C4-2B (cell line): ENCODE results near the gene EPN3.

Source experiments
- H3K27ac ChIP-seq: fragments of 450-650 bp; 2 replicates; pipeline ENCODE4 v1.5.1; 2017
- CTCF ChIP-seq: fragments of 450-650 bp; conservative IDR thresholded peaks from 2 replicates; pipeline ENCODE4 v1.5.1; 2017; ENCODE audit warnings: mild to moderate bottlenecking
- ZFX ChIP-seq: fragments of 450-650 bp; IDR thresholded peaks from 2 replicates; pipeline ENCODE4 v1.6.1; 2017

Gene EPN3

GRCh38 chr17:50527949-50528474 is 4.5 kb upstream of the EPN3 start:
- TF ChIP-seq CTCF = no peak
- no peak for TF ChIP-seq ZFX
- no peak overlapping the region for H3K27ac ChIP-seq

GRCh38 chr17:50529849-50530248 is 2.7 kb upstream of the EPN3 start:
- TF ChIP-seq ZFX (no peak), CTCF (no peak)
- no peak overlapping the region for H3K27ac ChIP-seq

DNA sequence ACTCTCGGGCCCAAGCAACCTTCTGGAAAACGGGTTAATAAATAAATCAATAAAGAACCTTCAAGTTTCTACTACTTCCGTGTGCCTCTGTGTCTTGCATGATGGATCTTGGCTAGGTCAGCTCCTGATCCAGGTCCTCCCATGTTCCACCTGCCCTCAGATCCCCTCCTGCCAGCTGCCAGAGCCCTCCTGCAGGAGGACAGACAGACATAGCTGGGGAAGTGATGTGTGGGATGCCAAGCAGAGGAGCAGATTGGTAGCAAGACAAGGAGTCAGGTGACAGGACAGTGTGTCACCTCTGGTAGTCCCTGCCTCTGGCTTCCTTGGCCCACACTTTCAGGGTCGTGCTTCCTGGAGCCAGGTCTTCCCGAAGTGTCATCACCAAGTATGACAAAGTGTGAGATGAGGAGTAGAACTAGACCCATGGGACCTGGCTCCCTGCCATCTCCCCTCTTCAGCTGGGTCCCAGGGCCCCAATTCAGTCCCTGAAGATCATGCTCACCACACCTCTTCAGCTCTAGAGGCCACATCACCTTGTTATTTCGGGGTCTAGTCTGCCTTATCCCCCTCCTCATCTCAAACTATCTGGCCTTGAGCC is 1.0 kb upstream of the EPN3 start:
- no peak for TF ChIP-seq ZFX
- TF ChIP-seq CTCF = no peak
- H3K27ac ChIP-seq = peak overlapping the region; percentile 100

DNA sequence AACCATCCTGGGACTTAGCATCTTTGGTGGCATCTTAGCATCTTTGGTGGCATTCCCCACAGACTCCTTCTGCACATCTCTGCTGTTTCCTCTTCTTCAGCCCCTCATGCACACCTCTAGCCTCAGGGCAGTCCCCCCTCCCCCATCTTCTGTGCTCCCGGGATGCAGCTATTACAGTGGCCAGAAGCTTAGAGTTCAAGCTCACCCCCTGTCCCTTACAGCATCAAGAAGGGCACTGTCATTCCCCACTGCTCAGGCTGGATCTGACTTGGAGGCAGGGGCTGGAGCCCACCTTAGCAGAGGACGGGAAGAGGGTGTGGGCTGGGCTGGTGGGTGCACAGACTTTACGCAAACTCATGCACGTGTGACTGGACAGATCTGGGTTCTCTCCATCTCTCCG is 650 bp downstream of the EPN3 start:
- H3K27ac ChIP-seq = peak overlapping the region; percentile 100
- no peak for TF ChIP-seq CTCF
- no peak for TF ChIP-seq ZFX

GRCh38 chr17:50533720-50534148 is 1.2 kb downstream of the EPN3 start:
- TF ChIP-seq ZFX (no peak), CTCF (no peak)
- peak overlapping the region; percentile 100 for H3K27ac ChIP-seq

- peak overlapping the region; percentile 100 for H3K27ac ChIP-seq
- TF ChIP-seq ZFX (peak; percentile 25; the same call in 1 of the 2 replicates), CTCF (no peak; the same call in 1 of the 2 replicates)
Measured at GRCh38 chr17:50534222-50534978, 1.9 kb downstream of the EPN3 start.

DNA sequence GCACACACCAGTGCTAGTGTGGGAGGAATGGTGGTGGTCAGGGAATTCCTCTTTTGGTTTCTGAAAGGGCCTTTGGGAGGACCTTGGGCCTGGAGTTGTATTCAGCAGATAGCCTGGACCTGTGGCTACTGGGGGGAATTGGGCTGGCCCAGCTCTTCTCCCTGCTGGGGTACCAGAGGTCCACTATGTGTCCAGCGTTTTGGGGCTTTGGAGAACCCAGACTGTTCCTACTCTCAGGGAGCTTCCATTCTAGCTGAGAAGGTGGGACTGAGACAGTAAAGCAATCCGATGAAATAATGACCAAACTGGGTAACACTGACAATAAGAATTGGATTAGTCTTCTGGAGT is 2.4 kb downstream of the EPN3 start:
- H3K27ac ChIP-seq = peak overlapping the region; percentile 100
- TF ChIP-seq ZFX = no peak
- no peak for TF ChIP-seq CTCF
